GM18520 (cell line): ENCODE measurements around the gene SLC16A6.
"Not testable (repeated sequence)": the region's sequence is repeated elsewhere in the genome, so short reads cannot be mapped to it uniquely, and the experiment has no call there.

Experiments
- ATAC-seq: cut with Tn5 transposase; IDR thresholded peaks from one replicate; pipeline ENCODE4 v1.9.1; 2021; ENCODE audit not compliant: unreplicated experiment

SLC16A6 gene

GRCh38 chr17:68253426-68253825, 37.5 kb downstream of the SLC16A6 start:
- ATAC-seq, result not testable (repeated sequence)

- no peak for ATAC-seq
Observed at GRCh38 chr17:68249354-68249765, 41.6 kb downstream of the SLC16A6 start.

- no peak for ATAC-seq
Observed at GRCh38 chr17:68248891-68249290, 42.0 kb downstream of the SLC16A6 start.

GRCh38 chr17:68248199-68248825, 42.6 kb downstream of the SLC16A6 start:
- ATAC-seq, result peak; percentile 17

DNA sequence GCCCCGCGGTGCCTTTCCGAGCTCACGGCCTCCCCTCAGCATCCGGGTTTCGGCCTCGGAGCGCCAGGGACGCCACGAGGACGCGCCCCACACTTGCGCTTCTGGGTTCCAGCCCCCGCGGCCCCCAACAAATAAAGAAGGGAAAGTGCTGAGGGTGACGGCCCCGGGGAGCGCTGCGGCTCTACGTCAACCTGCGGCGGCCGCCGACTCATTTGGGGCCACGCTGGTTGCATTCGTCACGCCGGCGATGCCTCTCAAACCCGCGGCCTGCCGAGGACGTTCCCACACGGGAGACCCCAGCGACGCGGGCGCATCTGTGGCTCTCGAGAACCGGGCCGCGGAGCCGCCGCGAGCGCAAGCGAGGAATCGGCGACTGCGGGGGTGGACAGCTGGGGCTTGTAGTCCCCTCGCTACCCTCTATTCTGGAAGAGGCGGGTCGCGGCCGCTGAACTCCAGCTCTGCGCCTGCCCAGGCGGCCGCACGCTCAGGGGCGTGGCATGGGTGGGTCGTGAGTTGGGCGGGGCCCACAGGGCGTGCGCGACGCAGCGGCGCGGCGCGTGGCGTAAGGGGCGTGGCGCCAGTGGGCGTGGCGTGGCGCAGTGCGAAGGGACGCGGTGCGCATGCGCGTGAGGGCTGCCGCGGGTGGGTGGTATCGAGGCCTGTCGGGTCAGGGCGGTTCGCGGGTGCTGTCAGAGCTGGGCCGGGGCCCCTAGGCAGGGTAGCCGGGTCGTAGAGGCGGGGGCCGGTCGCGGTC, 43.3 kb downstream of the SLC16A6 start, which contains the start of gene AMZ2:
AMZ2 (plus strand) TSS at position 599 of the 754 bp plus-strand sequence. CDS start 2,145 bp downstream, outside the sequence.
- ATAC-seq, result peak; percentile 82

DNA sequence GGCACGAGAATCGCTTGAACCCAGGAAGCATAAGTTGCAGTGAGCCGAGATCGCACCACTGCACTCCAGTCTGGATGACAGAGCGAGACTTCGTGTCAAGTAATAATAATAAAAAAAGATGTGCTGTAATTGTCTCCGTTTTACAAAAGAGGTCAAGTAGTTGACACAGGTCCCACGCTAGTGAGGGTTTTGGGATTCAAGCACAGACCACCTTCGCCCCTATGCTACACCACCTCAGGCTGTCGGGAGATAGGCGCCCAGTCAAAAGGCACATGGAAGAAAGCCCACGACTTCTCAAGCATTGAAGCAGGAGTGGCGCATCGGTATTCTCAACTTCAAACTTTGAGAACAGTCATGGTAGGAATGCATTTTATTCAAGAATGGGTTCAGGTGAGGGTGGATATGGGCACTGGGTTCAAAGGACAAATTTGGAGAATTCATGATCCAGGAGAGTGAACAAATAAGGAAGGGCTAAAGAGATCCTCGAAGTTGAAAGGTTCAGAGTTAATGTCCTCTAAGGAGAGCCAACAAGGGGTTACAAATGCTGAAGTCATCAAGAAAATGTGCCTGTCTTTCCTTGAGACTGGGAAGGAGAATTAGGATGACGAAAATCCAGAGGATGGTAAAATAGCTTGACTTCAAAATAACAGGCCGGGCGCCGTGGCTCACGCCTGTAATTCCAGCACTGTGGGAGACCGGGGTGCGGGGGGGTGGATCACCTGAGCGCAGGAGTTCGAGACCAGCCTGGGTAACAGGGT, 44.5 kb downstream of the SLC16A6 start:
- no peak for ATAC-seq

GRCh38 chr17:68239632-68240366, 51.1 kb downstream of the SLC16A6 start:
- no peak for ATAC-seq

DNA sequence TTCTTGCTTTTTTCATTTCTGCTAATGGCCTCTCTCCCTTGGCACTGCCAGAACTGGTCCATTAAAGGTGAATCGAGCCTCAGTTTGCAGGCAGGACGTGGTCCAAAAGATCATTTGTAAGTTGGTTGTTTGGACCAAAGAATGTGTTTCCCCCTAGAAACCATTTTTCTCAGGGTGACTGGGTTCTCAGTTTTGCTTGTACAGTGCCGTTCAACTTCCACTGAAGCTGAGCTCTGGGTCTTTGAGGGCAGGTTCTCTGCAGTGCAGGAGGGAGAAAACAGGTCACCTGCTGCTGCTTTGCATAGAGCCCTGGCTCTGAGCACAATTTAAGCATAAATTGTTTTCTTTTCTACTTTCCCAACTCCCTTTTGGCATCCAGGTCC, 52.1 kb downstream of the SLC16A6 start:
- ATAC-seq, result no peak

DNA sequence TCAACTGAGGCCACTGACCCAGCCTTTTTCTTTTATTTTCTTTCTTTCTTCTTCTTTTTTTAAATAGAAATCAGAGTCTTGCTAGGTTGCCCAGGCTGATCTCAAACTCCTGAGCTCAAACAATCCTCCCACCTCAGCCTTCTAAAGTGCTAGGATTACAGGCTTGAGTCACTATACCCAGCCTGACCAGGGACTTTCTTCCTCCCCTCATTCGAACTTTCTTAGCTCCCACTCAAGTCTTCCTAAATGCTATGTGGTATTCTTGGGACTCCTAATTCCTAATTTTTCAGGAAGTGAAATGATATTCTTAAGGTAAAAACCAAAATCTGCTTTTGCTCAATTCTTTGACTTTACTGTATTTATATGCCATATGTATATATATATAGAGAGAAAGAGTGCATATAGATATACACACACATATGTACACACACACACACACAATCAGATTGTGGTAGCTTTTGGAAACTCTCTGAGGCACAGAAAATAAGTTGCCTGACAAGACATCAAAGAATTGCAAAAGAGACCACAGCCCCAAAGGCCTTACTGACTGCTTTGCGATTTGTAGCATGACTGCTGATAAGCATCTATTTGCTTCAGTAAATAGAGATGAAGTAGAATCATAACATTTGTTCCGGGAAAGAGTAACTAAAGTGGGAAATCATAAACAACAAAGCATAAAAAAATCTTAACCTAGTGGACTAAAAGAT, 52.6 kb downstream of the SLC16A6 start:
- ATAC-seq, result no peak

DNA sequence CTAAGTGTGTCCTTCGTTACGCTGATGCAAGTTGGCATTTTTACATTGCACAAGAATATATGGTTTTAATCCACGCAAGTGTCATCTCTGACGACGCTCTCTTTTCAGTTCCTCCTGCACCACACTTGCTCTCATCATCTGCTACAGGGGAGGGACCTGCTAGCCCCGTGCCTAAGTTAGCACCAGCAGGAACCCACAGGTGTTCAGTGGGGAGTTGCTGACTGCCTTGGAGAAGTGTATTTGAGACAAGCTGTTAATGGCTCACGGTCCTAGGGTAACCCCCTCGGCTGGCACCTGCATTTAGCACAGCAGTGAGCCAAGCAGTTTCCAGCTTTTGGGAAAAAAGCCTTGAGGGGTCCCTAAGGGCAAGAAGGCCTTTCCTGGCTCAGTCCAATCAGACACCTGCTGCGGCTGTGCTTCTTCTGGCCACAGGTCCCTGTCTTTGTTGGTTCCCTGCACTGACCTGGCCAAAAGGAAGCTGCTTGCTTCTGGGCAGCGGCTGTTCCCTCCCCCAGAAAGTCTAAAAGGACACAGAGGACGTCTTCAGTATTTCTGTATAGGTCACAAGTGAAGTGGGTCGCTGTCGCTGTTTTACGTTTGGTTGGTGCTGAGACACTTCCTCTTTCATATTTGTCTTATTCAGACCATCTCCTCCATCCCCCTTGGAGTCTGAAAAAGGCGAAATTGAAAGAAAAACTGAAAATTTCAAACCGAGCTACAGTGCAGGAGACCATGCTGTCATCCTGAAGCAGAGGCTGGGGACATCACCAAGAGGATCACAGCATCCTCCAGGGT, 53.4 kb downstream of the SLC16A6 start:
- ATAC-seq, result peak; percentile 55

GRCh38 chr17:68235336-68235791, 55.6 kb downstream of the SLC16A6 start:
- peak; percentile 0 for ATAC-seq

DNA sequence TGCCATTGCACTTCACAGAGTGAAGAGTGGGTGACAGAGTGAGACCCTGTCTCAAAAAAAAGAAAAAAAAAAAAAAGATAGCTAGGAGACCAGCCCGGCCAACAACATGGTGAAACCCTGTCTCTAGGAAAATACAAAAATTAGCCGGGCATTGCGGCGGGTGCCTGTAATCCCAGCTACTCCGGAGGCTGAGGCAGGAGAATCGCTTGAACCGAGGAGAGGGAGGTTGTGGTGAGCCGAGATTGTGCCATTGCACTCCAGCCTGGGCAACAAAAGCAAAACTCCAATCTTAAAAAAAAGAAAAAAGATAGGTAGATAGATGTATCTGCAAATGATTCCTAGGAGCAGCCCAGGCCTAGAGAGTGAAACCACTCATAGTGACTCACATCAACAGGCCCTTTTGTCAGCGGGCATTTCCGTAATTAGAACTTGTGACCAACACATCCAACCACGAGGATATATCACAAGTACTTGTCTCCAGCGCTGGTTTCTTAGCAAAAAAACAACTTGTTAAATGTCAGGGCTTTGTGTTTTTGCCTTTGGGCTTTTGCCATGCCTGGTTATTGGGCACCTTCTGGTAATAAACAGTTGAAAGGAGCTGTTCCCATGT, 56.1 kb downstream of the SLC16A6 start:
- peak; percentile 29 for ATAC-seq

DNA sequence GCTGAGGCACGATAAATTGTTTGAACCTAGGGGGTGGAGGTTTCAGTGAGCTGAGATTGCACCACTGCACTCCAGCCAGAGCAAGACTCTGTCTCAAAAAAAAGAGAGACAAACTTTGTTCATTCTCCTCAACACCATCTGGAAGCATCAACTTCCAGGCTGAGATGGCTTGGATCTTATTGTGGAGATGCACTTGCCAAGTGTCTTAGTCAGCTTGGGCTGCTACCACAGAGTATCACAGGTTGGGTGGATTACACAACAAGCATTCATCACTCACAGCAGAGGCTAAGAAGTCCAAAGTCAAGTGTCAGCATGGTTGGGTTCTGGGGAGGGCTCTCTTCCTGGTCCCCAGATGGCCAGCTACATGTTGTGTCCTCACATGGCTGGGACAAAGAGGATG, 58.2 kb downstream of the SLC16A6 start:
- not testable (repeated sequence) for ATAC-seq

DNA sequence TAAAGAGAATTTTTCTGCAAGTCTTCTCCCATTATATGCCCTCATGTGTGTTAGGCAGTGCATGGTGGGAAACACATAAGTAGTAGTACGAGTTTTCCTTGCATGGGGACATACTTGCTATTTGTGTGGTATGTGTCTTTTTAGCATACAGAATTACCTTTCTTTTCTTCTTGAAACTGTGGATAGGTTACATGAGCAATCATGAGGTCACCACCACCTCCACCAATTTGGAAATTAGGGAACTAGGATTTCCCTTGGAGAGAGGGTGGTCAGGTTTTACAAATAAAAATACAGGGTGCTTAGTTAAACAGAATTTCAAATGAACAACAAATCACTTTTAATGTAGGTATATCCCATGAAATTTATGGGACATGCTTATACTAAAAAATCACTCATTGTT, 59.4 kb downstream of the SLC16A6 start:
- ATAC-seq, result no peak

DNA sequence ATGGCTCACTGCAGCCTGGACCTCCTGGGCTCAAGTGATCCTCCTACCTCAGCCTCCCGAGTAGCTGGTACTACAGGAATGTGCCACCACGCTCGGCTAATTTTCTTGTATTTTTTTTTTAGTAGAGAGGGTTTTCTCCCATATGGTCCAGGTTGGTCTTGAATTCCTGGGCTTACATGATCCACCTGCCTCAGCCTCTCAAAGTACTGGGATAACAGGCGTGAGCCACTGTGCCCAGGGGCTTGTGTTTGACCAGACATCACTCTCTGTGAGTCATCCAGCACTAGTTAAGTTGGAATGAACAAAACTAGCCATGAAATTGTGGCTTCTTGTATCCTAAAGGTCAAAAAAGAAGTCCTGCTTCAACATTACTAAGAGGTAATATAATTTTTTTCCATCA, 59.8 kb downstream of the SLC16A6 start:
- ATAC-seq, result not testable (repeated sequence)

DNA sequence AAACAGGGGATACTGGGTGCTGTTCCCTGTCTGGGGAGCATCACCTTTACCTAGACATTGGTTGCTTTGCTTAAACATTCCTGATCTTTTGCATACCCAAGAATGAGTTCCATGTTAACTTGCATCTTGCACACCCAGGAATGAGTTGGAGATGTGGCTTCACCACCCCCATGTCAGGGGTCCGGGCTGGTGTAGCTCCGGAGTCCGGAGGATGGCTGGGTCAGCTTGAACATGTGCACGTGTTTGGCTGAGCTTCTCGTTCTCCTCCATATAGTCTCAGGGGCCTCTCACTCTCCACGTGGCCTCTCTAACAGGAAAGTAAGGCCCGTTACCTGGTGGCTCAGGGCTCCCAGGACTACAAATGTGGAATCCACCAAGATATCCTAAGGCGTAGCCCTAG, 61.3 kb downstream of the SLC16A6 start:
- no peak for ATAC-seq

- ATAC-seq, result no peak
Observed at GRCh38 chr17:68228817-68229570, 61.9 kb downstream of the SLC16A6 start.

GRCh38 chr17:68228039-68228680, 62.8 kb downstream of the SLC16A6 start:
- ATAC-seq, result not testable (repeated sequence)
